Eye (tissue), 1 donor: ENCODE results near the gene KLHDC8B.
A peak's percentile ranks its signal among the peaks of the same experiment; 100 is the strongest.

Experiments
- DNase-seq: peaks from one replicate; pipeline ENCODE4 v3.0.0-alpha.2; 2015

Gene KLHDC8B

GRCh38 chr3:49161197-49161596 is 10.2 kb upstream of the KLHDC8B start:
- DNase-seq = no peak

GRCh38 chr3:49161808-49162530 is 9.4 kb upstream of the KLHDC8B start:
- no peak for DNase-seq

- DNase-seq = no peak
These were observed 8.5 kb upstream of the KLHDC8B start for GRCh38 chr3:49162751-49163419.

GRCh38 chr3:49163609-49164008 is 7.8 kb upstream of the KLHDC8B start:
- no peak for DNase-seq

- peak; percentile 45 for DNase-seq
These were observed 6.2 kb upstream of the KLHDC8B start for GRCh38 chr3:49164983-49165720.

- peak; percentile 89 for DNase-seq
These were observed 5.3 kb upstream of the KLHDC8B start, which contains the start of gene CCDC71 for GRCh38 chr3:49165771-49166751. Gene CCDC71, minus strand, starts transcription at chr3:49166331. Its CDS starts 2,123 bp downstream, at chr3:49164208.

- no peak for DNase-seq
These were observed 4.4 kb upstream of the KLHDC8B start for GRCh38 chr3:49166752-49167556.

- DNase-seq = no peak
These were observed 667 bp upstream of the KLHDC8B start for GRCh38 chr3:49170744-49171118.

GRCh38 chr3:49171775-49172500 is 540 bp downstream of the KLHDC8B start:
- DNase-seq = no peak

- DNase-seq = no peak
These were observed 1.2 kb downstream of the KLHDC8B start for GRCh38 chr3:49172551-49173041.

GRCh38 chr3:49173116-49173791 is 1.9 kb downstream of the KLHDC8B start:
- DNase-seq = peak; percentile 95

- DNase-seq = peak; percentile 89
These were observed 2.4 kb downstream of the KLHDC8B start for GRCh38 chr3:49173792-49174170.

- no peak for DNase-seq
These were observed 3.1 kb downstream of the KLHDC8B start for GRCh38 chr3:49174397-49174985.

- DNase-seq = no peak
These were observed 4.1 kb downstream of the KLHDC8B start for GRCh38 chr3:49175530-49175929.

- no peak for DNase-seq
These were observed 5.7 kb downstream of the KLHDC8B start for GRCh38 chr3:49177073-49177472.

GRCh38 chr3:49180116-49180515 is 8.7 kb downstream of the KLHDC8B start:
- no peak for DNase-seq

GRCh38 chr3:49181351-49181750 is 10.0 kb downstream of the KLHDC8B start:
- no peak for DNase-seq

- no peak for DNase-seq
These were observed 11.3 kb downstream of the KLHDC8B start for GRCh38 chr3:49182682-49183081.

GRCh38 chr3:49183873-49184272 is 12.5 kb downstream of the KLHDC8B start:
- no peak for DNase-seq

GRCh38 chr3:49191741-49192140 is 20.3 kb downstream of the KLHDC8B start:
- DNase-seq = no peak
